GM12892 (cell line): Measurements from ENCODE around the gene IGLL1.

Experiments
- POLR2A ChIP-seq: IDR thresholded peaks from 2 replicates; pipeline ENCODE4 v1.6.1; 2011; ENCODE audit warnings: low read depth, low read length, control low read depth
- TAF1 ChIP-seq: IDR thresholded peaks from 2 replicates; pipeline ENCODE4 v1.6.1; 2011; ENCODE audit warnings: low read depth, mild to moderate bottlenecking, control low read depth, low read length, borderline replicate concordance

GRCh38 chr22:23563111-23563510 lies 17.0 kb downstream of the IGLL1 start:
- TF ChIP-seq POLR2A (no peak), TAF1 (no peak)
